HG03571 (cell line): ENCODE data around the gene SYK.

ENCODE experiments used
- ATAC-seq: cut with Tn5 transposase; IDR thresholded peaks from one replicate; pipeline ENCODE4 v1.9.1; 2021; ENCODE audit not compliant: unreplicated experiment

The SYK gene

DNA sequence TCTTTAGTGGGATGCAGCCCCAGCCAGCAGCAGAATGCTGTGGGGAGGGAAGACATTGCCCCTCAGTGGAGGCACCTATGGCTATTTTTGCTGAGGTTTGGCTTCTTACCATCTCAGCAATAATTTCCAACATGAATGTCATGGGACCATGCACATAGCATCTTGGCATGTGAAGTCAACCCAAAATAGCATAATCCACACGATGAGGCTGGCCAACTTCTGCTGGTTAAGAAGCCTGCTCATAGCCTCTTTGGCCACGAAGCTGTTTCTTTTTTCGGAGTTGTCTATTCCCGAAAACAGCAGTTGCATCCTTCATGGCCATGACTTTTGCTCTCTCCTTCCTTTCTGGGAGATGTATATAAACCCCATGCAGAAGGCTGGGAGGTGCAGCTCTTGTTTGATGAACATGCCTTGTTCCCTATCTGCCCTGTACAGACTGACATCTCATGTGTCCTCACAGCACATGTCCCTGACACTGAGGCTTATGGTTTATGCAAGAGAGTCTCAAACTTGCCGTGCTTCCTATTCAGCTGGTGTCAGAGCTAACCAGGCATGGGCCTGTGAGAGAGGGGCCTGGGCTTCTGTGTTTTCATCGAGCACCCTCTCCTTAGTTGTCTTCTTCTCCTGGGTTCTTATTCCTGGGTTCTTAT, 45.3 kb downstream of the SYK start:
- ATAC-seq = no peak

DNA sequence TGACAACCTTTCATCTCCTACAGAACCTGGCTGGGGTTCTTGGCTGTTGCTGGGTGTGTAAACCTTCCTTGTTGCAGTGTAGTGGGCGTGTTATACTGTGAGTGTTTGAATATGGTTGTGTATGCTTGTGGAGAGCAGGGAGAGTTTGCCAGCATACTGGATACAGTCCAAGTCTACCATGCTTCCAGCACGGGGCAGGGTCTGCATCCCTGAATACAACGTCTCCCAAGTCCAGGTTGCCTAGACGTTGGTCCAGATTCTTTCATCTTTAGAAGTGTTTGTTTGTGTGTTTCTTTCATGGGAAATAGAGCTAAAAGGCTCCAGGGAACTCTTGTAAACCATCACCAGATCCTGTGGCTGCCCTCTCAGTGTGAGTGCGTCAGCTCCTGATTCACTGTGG, 46.4 kb downstream of the SYK start:
- ATAC-seq = no peak

DNA sequence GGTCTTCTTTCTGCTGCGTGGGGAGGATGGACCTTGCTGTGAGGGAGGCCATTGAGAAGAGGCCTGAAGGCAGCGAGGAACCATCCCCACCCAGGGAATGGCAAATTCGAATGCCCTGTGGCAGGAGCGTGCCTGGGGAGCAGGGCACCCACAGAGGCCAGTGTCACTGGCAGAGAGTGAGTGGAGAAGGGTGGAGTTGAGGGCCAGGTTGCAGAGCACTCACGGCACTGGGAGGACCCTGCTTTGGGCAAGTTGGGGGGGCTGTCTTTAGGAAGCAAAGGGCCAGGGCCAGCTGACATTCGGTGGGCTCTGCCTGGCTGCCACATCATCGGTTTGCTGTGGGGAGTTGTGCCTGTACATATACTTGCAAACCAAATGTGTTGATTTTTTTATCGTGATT, 47.2 kb downstream of the SYK start:
- ATAC-seq = no peak

DNA sequence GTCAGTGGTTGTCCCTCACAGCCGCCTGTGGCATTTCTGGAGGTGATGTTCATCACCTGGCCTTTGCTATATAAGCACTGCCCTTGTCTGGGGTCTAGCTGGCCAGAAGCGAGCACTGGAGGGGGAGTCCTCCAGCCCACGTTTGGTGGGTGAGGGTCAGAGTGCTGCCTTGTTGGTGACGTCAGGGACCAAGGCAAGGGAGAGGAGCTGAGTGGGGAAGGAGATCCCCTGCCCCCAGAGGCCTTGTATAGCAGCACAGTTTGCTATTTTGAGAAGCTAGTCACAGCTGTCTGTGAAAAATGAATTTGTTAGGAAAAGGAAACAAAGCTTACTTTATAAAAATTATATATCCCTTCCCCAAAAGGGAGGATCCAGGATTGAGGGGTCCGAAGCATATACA, 49.8 kb downstream of the SYK start:
- no peak for ATAC-seq

DNA sequence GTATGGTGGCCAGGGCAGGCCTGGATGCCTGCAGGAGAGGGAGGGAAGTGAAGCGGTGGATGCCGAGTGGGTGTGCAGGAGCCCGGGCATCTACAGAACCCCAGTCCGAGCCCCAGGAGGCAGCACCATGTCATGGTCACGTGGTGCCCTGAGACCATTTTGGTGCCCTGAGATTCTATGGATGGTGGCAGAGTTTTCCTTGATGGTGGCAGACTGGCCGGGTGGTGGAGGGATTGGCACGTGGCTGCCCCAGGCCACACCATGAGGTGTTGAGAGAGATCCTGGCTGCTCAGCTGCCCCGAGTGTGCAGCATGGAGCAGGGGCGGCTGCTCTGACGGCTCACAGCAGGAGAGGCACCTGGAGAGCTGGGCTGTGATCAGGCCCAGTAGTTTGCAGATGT, 52.3 kb downstream of the SYK start:
- ATAC-seq = no peak

DNA sequence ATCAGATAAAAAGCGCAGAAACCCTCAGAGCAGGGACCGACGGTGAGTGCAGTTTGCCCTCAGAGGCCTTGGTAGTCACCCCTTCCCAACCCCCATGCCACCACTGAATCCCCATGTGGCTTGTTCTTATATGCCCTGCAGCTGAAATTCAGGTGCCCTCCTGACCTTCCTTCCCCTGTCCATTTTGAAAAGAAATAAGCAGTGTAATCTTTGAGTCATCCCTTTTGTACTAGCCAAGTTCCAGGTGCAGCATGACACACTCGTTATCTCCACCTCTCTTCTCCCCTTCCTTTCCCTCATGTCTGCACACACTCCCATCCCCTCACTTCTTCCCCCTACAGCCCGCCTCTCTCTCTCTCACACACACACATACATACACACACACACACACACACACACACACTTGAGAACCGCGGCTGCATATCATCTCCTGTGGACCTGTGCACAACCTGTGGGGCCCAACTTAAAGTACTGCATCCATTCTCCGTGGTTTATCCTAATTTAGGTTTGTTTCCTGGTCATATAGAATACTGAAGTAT, 53.1 kb downstream of the SYK start:
- no peak for ATAC-seq

DNA sequence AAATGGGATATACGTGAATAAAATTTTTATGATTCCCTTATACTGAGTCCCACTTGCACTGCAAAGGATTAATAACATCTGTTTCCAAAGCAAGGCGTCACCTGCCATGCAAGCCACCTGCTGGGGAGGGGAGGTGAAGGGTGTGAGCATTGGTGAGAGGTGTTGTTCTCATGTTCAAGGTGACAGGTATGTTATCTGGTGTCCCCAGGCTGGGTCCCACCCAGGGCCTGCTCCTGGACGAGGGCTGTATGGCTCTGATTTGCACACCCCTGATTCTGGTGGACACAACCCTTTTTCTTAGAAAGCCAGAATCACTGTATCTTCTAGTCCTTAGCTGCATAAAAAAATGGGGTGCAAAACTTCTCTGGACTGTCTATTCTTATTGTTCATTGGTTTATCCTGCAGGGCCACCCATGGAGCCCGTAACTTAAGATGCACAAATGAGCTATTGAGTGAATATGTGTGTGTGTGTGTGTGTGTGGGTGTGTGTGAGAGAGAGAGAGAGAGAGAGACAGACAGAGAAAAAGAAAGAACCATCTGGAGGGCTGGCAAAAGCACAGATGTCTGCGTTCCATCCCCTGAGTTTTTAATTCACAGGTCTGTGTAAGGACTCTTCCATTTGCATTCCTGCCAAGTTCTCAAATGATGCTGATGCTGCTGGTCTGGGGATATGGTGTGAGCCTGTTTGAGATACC, 53.7 kb downstream of the SYK start:
- no peak for ATAC-seq

DNA sequence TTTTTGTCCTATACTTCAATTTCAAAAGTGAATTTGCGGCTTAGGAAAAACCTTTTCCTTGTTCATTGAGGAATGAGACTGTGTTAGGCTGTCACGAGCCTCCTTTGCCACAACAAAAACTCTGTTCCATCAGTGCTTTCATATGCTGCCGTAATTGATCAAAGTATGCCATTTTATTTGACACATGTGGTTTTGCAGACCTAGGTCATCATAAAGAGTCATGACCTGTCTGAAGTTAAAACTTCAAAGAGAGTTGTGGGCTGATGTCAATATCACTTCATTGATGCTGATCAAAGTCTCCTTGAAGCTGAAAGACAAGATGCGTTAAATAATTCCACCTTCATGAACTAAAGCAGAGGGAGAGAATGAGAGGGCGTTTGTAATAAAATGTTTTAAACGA, 55.5 kb downstream of the SYK start:
- no peak for ATAC-seq

DNA sequence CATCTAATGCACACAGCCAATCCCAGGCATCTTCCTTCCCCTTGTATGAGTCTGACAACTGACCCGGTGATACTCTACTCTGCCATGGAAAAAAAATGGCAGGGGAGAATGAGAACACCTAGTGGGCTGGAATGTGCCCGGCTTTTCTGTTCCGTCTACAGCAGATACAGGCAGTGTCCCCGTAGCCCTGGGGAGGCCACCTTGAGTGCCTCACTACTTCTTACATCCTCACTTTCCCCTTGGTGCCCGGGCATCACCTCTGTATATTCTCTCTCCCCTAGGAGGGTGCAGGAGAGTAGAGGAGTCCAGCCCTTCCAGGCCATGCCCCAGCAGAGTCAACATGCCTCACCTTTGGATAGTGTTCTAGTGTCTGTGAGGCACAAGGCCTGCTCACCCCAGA, 56.2 kb downstream of the SYK start:
- ATAC-seq = no peak

DNA sequence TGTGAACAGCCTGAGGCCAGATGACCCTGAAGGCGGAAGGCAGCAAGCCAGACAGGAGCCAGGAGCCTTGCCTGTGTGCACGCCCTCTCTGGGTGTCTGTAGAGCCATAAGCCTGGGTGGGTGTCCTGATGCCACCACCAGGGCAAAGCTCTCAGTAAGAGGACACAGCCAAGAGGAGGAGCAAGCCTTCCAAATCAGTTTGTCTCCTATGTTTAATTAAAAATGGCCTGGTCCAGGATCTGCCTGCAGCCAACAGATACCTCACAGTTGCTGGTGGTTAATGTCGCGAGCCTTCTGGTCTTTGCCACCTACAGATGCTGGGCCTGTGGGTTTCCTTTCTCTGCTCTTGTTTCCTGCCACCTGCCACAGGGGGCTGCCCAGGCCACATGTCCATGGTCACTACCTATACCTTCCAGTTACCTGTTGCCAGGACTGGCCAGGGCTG, 56.9 kb downstream of the SYK start:
- ATAC-seq = no peak

DNA sequence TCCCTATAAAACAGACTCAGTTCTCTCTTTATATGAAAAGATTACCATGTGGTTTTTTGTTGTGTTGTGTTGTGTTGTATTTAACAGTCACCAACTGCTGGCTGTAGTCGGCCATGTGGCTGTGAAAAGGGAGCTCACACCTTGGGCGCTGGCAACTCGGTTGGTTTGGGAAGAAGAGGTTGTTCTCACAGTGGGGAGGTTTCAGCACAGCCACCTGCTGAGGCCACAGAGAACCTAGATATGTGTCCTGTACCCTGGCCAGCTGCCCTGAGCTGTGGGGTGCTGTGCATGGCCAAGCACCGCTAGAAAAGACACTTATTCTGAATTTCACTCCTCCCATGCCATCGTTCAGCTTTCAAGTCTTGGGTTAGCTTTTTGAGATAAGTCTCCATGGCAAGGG, 58.8 kb downstream of the SYK start:
- ATAC-seq = no peak

DNA sequence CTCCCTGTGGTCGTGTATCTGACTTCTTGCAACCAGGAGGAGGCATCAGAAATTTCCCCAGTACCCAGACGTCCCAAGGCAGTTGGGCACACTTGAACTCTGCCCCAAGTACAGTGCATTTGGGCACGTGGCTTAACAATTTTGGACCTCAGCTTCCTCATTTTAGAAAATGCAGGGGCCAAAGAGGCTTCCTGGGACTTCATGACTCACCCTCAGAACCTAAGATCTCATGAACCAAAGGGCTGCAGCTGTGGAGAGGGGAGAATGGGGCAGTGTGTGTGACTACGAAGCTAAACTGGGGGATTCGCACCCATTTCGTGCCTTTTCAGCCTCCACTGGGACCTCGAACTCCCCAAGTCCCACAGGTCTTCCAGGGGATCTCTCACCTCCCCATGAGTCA, 59.2 kb downstream of the SYK start:
- ATAC-seq = no peak

DNA sequence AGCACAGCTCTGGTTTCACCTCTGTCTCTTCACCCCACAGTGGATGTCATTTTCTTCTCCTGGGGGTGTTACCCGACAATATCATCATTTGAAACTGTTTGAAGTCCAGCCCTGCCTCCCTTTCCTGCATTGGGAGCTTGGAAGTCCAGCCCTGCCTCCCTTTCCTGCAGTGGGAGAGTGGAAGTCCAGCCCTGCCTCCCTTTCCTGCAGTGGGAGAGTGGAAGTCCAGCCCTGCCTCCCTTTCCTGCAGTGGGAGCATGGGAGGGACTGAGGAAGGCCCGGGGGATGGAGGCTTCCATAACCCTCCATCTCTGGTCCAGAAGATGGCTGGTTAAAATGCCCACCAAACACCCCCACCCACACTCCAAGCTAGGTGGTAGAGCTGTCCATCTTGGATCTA, 59.8 kb downstream of the SYK start:
- no peak for ATAC-seq

DNA sequence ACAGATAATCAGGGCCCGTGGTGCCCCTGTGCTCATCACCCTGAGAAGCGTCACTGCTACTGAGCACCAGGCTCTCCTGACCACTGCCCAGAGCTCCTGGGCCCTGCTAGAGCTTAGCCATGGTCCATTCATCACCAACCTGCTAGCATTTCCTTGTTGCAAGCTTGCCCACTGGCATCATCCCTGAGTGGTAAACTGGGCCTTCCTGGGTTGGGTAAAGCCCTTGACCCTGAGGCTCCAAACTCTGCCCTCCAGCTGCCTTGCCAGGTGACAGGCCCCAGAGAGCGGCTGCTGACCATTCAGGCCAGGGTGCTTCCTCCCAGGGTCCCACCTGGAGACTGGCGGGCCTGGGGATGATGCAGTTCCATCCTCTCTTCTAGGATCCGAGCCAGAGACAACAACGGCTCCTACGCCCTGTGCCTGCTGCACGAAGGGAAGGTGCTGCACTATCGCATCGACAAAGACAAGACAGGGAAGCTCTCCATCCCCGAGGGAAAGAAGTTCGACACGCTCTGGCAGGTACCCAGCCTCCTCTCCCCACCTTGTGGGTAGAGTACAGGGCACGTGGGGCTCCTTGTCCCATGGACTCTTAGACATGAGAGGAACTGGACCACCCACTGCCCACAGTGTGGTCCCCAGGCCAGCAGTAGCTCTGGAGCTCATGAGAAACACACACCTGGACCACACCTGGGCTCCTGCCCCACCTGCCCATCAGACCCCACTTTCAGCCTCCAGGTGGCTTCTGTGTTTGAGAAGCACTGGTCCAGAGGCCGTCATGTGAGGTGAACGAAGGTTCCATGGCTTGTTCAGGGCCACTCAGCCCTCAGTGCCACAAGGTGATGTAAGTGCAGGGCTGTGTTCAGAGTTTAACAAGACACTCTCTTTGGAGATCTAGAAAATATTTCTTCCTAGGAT, 60.5 kb downstream of the SYK start:
- no peak for ATAC-seq

DNA sequence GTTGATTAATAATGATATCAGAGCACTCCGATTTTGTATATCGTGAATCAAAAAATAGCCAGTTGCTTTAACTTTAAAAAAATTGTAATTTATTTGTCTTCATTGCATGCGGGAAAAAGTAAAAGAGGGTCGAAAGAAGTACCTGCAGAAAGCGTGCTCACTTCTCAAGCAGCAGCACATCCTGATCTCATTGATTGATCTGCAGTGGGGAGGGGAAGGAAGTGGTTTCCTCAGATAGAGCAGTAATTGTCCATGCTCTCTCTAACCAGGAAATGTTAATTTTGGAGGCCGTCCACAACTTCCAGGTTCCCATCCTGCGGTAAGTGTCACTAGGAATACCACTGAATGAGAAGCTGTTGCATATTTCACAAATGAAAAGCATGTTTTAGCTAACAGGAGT, 63.2 kb downstream of the SYK start:
- ATAC-seq = no peak

DNA sequence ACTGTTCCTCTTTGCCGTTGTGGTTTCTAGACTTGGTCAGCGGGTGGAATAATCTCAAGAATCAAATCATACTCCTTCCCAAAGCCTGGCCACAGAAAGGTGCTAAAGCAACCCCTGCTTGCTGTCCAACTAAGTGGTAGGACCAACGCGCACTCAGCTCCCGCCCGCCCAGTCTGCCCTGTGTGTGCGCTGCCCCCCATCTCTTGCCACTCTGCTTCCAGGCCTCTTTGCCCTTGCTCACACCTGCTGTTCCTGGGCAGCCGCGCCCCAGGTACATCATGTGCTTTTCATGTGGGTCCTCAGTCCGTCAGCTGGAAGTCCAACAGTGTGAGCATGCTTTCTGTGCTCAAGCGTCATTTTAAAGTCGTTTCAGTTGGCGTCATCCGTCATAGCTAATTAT, 65.5 kb downstream of the SYK start:
- ATAC-seq = no peak

DNA sequence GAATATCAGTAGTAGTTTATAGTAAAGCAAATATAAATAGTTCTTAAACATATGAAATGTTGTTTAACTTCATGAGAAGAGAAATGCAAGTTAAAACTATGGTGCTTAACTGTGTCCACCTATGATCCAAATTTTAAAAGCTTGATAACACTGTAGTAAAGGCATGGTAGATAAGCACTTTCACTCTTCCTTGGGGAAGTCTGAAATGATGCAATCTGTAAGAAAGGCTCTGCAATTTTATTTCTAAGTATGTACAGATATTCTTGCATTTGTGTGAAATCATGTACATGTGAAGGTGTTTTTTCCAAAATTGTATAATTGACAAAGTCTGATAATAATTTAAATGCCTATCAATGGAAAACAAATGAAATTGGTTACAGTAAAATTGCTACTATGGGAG, 66.9 kb downstream of the SYK start:
- no peak for ATAC-seq

DNA sequence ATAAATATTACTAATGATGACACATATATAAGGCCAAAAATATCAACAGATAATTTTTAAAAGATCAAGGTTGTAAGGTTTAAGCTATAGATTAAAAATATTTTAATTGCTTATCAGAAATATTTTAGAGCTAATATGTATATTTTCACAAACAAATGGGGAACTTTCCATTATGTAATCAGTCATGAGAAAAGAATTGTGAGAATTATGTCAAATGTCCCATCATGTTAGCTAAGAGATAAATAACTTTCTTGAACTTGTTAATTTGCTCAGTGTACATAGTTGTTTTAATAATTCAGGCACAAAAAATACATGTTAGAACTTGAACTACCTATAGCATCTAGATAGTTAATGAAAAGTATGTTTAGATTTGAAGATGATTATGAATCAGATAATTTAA, 67.7 kb downstream of the SYK start:
- ATAC-seq = no peak

DNA sequence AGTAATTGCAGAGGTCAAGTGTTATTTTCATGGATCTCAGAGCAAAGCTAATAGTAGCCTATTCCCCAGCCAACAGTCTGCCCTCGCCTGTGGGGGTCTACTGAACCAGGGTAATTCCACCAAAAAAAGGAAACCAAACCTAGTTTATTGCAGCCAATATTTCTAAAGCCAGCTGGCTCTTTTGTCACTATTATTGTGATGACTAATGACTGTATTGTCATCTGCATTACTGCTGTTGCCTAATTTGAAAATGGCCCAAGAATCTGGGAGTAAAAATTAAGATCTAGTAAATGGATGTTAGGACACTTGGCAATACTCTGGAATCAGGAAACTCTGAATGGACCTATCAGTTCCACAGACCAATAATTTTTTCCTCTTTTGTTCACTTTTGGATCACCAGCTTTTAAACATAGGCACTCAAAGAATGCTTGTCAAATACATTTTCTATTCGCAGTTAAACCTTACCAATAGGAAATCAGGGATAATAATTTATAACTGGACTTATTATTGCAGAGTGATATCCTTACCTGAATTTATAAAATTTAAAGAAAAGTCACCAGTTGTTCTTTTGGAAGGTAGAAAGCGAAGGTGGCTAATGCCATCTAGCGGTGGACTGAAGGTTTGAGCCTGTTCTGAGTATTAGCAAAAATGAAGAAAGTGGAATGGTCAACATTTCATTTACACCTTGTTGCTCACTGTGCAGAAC, 69.2 kb downstream of the SYK start:
- ATAC-seq = no peak

DNA sequence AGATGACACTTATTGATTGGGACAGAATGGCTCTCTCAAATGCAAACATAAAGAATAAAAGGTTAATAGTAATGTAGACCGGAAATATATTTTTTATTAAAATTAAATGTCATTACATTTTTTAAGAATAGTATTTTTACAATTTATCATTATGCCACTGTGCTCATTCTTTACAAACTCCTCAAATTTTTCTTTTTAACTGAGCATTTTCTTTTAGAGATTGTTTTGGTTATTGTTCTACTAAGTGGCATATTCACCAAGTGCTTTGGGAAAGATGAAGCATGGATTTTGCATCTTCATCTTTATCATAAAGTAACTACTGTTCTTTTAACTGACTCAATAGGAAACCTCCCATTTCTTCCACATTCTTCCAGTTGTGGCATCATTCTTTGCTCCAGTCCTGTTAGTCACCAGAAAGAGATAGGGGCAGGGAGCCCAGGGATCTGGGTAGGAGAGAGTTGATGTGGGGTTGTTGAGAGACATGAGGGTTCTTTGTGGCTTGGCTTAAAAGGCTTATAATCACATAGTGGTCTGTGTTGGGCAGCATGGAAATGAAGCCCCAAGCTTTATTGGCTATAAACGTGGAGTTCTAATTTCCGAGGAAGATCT, 69.8 kb downstream of the SYK start:
- no peak for ATAC-seq

DNA sequence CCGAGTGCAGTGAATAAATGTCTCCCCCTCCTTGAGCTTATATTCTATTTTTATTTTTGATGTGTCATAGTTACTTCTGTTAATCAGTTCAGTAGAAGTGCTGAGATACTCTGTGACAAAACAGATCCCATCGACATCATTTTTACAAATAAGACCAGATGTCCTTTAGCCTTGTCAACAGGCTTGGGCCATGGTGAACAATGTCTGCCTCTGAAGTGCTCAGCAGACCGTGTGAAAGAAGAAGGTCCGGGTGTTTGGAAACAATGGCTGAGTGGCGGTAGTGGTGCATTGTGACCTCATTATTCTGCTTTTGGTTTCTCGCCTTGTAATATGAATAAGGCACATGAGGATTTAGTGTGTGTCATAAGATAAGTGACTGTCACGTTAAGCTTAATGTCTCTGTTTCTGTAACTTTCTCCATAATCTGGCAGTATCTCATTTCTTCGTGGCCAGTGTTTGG, 71.2 kb downstream of the SYK start:
- ATAC-seq = no peak
